Adrenal gland (tissue), 5 donors: ENCODE measurements around the gene KAZALD1.

Experiments
- CTCF ChIP-seq, 6 experiments: fragments of 450-650 bp in 4 of 6; fragments of 200-600 bp in 2 of 6; sonication (generic) in 1 of 6; IDR thresholded peaks; 1 replicate in 5 of 6; 2 replicates in 1 of 6; pipeline versions ENCODE4 v1.5.1 to v1.8.0; 2016 to 2021; ENCODE audit warnings: antibody characterized with exemption in 6 of 6, mild to moderate bottlenecking in 2 of 6, moderate library complexity in 1 of 6
- POLR2A ChIP-seq, 2 donors: fragments of 450-650 bp; IDR thresholded peaks; one replicate each; pipeline ENCODE4 v1.6.1; 2017; ENCODE audit warnings: antibody characterized with exemption in 2 of 2, mild to moderate bottlenecking in 2 of 2, moderate library complexity in 1 of 2
- donor health status: DM: no; HTN: no; CAD: no.

- TF ChIP-seq POLR2A (IDR thresholded peaks at IDR 0.05) (no peak), CTCF (IDR thresholded peaks at IDR 0.05) (no peak)
These were observed 23.3 kb upstream of the KAZALD1 start for GRCh38 chr10:101038484-101038883.
